Astrocyte of the spinal cord (primary cell): ENCODE data around the gene SAMD4A.

Source experiments
- DNase-seq: peaks from one replicate; pipeline ENCODE4 v3.0.0; 2011; ENCODE audit warnings: low read depth, low spot score
- H3K4me3 ChIP-seq: 2 replicates; pipeline ENCODE4 v1.5.1; 2011; ENCODE audit warnings: low read depth, mild to moderate bottlenecking, low read length, moderate library complexity
- in situ Hi-C: cut with HindIII; loops from 2 replicates; pipeline ENCODE4 v1.10.0; 2017; ENCODE audit warnings: low sequenced_read_pairs
- TF ChIP-seq, protein P1 (sequence below): IDR thresholded peaks from 2 replicates; pipeline ENCODE4 v1.5.1; 2012; ENCODE audit warnings: low read depth, mild to moderate bottlenecking, low read length, inconsistent platforms

SAMD4A gene

DNA sequence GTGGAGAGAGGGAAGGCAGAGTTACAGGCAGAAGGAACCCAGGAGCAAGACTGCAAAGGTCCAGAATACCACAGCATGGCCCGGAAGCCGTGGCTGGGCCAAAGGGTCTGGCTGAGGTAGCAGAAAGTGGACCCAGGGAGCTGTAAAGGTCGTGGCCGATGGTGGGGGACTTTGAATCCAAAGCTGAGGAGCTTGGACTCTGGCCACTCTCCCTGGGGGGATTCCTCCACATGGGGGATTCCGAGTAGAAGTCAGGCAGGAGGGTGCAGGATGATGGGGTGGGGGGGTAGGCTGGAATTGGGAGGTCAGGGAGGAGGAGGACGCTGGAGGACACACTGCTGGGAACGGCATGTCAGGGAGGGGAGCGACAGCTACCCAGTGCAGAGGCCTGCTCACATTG lies 210.5 kb downstream of the SAMD4A start:
- in situ Hi-C loops: no loop called here
- no peak for DNase-seq
- TF ChIP-seq, protein P1, sequence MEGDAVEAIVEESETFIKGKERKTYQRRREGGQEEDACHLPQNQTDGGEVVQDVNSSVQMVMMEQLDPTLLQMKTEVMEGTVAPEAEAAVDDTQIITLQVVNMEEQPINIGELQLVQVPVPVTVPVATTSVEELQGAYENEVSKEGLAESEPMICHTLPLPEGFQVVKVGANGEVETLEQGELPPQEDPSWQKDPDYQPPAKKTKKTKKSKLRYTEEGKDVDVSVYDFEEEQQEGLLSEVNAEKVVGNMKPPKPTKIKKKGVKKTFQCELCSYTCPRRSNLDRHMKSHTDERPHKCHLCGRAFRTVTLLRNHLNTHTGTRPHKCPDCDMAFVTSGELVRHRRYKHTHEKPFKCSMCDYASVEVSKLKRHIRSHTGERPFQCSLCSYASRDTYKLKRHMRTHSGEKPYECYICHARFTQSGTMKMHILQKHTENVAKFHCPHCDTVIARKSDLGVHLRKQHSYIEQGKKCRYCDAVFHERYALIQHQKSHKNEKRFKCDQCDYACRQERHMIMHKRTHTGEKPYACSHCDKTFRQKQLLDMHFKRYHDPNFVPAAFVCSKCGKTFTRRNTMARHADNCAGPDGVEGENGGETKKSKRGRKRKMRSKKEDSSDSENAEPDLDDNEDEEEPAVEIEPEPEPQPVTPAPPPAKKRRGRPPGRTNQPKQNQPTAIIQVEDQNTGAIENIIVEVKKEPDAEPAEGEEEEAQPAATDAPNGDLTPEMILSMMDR: no peak
- H3K4me3 ChIP-seq: no peak overlapping the region

DNA sequence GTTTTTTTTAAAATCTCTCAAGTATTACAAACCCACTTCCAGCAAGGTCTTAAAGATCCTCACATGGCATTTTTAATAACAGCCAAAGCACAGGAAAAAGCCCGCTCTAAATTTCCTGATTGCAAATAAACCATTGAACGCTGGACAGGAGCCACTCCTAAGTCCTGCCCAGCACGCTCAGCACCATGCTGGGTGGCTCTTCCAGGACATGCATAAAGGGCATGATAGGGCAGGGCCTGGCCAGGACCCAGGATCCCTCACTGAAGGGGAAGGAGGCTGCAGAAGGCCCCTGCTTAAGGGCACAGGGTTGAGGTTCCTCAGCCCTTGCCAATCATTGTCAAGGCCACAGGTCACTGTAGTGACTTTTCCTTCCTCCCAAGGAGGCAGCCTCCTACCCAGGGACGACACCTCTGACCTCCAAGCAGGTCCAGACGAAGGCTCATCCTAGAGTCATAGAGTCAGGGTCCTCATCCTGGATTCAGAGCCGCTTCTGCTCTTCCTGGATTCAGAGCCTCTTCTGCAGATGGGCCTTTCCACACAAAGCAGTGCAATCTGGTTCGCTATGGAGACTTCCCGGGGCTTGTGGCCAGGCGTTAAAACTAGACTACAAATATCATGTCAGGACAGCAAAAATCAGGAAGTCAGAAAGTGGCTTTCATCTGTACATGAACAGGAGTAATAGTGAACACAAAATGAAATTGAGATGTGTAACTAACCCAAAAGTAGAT lies 211.9 kb downstream of the SAMD4A start:
- H3K4me3 ChIP-seq: no peak overlapping the region
- no peak for DNase-seq
- TF ChIP-seq, protein P1: no peak
- in situ Hi-C loops: no loop called here

DNA sequence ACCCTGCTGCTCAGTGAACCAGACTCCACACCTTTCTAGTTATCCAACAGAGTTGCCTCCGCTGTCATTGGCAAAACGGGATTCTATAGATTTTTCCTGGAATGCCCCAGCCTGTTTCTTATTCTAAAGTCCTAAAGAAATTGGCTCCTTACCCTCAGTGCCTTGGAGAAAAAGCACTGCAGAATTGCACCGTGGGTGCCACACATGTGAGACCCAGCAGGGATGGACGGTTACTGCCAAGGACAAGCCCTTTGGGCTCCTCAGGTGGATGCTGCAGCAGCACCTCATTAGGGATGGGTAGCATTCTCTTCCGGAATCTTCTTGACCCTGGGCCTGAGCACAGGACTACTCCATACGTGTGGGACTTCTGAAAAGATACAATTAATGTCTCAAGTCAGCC lies 214.2 kb downstream of the SAMD4A start:
- DNase-seq: no peak
- TF ChIP-seq, protein P1: no peak
- in situ Hi-C loops: no loop called here
- H3K4me3 ChIP-seq: no peak overlapping the region

DNA sequence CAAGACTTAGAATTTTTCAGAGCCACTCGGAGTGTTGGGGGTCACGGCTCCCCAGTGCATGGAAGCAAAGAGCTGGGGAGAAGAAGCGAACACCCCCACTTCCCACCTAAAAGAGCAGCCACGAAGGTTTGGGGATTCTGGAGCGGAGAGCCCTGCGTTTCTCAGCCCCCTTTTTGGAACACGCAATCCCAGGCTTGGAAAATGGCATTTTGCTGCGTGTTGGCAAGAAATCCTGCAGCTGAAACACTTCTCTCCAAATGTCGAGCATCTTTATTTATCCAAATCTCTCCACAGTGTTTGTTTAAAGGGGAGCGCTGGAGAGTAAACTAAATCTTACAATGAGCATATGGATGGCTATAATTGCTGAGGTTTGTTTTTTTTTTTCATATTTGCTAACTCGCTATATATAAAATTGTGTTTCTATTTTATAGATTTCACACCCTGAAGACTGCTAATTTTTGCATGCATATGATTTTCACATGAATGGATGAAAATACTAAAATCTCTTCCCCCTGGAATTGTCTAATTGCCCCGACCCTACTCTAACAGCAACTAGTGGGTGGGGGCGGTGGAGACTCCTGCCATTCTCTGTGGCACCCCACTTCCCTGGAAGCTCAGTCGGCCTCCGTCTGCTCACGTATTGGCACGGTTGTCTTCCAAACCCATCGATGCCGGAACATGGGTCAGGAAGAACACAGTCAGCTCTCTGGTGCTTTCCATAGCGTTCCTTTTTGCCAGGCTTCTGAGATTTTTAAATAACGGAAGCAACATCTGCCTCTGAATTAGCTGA lies 215.2 kb downstream of the SAMD4A start:
- TF ChIP-seq, protein P1: no peak
- no peak overlapping the region for H3K4me3 ChIP-seq
- no peak for DNase-seq
- in situ Hi-C loops: no loop called here

DNA sequence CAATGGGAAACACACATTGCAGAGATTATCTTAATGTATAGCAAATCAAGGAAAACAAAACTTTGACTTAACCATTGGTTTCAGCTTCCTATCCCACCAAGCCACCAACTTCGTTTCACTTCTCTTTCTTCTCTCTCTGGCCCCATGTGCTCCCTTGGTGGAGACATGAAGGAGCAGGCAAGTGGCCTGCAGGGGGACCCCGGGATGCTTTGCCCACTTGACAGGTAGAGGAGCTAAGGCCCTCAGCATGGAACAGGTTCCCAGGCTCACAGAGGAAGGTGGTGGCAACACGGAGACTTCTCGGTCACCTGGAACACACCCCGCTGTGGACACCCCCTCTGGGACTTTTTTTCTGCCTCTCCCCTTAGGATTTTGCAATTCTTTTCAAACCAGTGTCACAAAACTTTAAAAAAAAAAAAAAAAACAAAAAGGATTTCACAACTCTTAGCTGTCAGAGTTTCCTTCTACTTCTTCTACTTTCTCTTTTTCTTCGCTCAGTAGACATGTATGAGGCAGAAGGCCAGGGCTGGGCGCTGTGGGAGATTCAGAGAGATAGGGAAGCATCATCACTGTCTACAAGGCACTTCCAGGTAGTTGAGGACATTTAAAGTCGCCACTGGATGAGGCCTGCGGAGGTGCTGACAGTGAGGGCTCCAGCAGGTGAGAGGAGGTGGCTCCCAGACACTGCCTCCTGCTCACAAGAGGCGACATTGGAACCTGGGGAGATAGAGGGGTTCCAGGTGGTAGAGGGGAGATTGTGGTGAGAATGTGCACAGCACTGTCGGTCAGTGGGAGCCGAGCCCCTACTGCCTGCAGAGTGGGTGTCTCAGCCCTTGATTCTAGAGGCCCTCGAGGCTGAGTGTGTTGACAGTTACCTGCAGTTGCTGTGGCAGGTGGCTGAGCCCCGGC lies 216.1 kb downstream of the SAMD4A start:
- DNase-seq: no peak
- in situ Hi-C loops: no loop called here
- H3K4me3 ChIP-seq: no peak overlapping the region
- TF ChIP-seq, protein P1: no peak

DNA sequence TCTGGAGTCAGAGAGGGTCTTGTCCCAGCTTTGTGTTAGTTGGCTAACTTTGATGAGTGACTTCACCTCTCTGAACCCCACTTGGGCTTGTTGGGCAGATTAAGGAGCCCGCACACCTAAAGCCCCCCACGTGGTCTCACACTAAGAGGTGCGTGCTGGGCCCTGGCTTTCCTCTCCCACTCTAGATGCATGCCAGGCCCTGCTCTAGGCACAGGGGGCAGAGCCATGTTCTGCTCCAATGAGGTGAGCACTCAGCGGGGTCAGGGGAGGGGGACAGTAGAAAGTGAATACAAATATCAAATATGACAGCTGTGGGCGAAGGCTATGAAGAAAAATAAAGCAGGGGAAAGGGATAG lies 216.7 kb downstream of the SAMD4A start:
- no peak for DNase-seq
- TF ChIP-seq, protein P1: no peak
- in situ Hi-C loops: no loop called here
- H3K4me3 ChIP-seq: no peak overlapping the region
